NCI-H748 (cell line): ENCODE data around the gene PEX5L.

Experiments used
- DNase-seq: peaks from one replicate; lab custom pipeline; 2025; ENCODE audit not compliant: unreplicated experiment; lab: John Stamatoyannopoulos, UW

The PEX5L gene

GRCh38 chr3:179957264-179957845 is 79.4 kb downstream of the PEX5L start:
- DNase-seq = peak; percentile 74

GRCh38 chr3:179956416-179956830 is 80.3 kb downstream of the PEX5L start:
- no peak for DNase-seq

GRCh38 chr3:179955809-179956208 is 80.9 kb downstream of the PEX5L start:
- DNase-seq = no peak

- DNase-seq = no peak
Observed at GRCh38 chr3:179955286-179955685, 81.5 kb downstream of the PEX5L start.

GRCh38 chr3:179953993-179954870 is 82.5 kb downstream of the PEX5L start:
- DNase-seq = no peak

GRCh38 chr3:179950840-179951239 is 85.9 kb downstream of the PEX5L start:
- no peak for DNase-seq

GRCh38 chr3:179949869-179950268 is 86.9 kb downstream of the PEX5L start:
- DNase-seq = no peak

GRCh38 chr3:179949412-179949811 is 87.3 kb downstream of the PEX5L start:
- peak; percentile 88 for DNase-seq

- peak; percentile 27 for DNase-seq
Observed at GRCh38 chr3:179948740-179949139, 88.0 kb downstream of the PEX5L start.

GRCh38 chr3:179945569-179945968 is 91.2 kb downstream of the PEX5L start:
- DNase-seq = no peak

- DNase-seq = no peak
Observed at GRCh38 chr3:179943117-179943880, 93.4 kb downstream of the PEX5L start.

- no peak for DNase-seq
Observed at GRCh38 chr3:179942553-179943075, 94.1 kb downstream of the PEX5L start.

- no peak for DNase-seq
Observed at GRCh38 chr3:179935710-179936109, 101.0 kb downstream of the PEX5L start.

- no peak for DNase-seq
Observed at GRCh38 chr3:179933914-179934313, 102.8 kb downstream of the PEX5L start.

GRCh38 chr3:179933080-179933479 is 103.7 kb downstream of the PEX5L start:
- DNase-seq = peak; percentile 92

GRCh38 chr3:179932674-179933073 is 104.1 kb downstream of the PEX5L start:
- DNase-seq = no peak

GRCh38 chr3:179929091-179929529 is 107.6 kb downstream of the PEX5L start:
- peak; percentile 50 for DNase-seq

- DNase-seq = no peak
Observed at GRCh38 chr3:179927191-179927590, 109.5 kb downstream of the PEX5L start.

GRCh38 chr3:179921951-179922350 is 114.8 kb downstream of the PEX5L start:
- DNase-seq = no peak

GRCh38 chr3:179921500-179921899 is 115.2 kb downstream of the PEX5L start:
- no peak for DNase-seq

- DNase-seq = no peak
Observed at GRCh38 chr3:179907784-179908482, 128.8 kb downstream of the PEX5L start.
